COLO668 (cell line): ENCODE results near the gene SEPTIN6.

Source experiments
- DNase-seq: peaks from one replicate; lab custom pipeline; 2025; ENCODE audit not compliant: unreplicated experiment; lab: John Stamatoyannopoulos, UW

Gene SEPTIN6

GRCh38 chrX:119655125-119655524 lies 37.8 kb downstream of the SEPTIN6 start:
- DNase-seq = no peak

- no peak for DNase-seq
These were observed 38.8 kb downstream of the SEPTIN6 start for GRCh38 chrX:119654112-119654531.

GRCh38 chrX:119648421-119648775 lies 44.6 kb downstream of the SEPTIN6 start:
- no peak for DNase-seq

- no peak for DNase-seq
These were observed 45.2 kb downstream of the SEPTIN6 start for GRCh38 chrX:119647552-119648420.

- no peak for DNase-seq
These were observed 45.9 kb downstream of the SEPTIN6 start for GRCh38 chrX:119647089-119647488.

GRCh38 chrX:119646515-119646914 lies 46.5 kb downstream of the SEPTIN6 start:
- DNase-seq = no peak

GRCh38 chrX:119643696-119644095 lies 49.3 kb downstream of the SEPTIN6 start:
- no peak for DNase-seq
